Hippocampal formation (tissue), 2 donors: ENCODE measurements around the gene TNNI3.
"Not testable (repeated sequence)": the region's sequence is repeated elsewhere in the genome, so short reads cannot be mapped to it uniquely, and the experiment has no call there.

Experiments
- DNase-seq, 2 donors: peaks; one replicate each; lab custom pipeline; 2025; lab: John Stamatoyannopoulos, UW

Gene TNNI3

DNA sequence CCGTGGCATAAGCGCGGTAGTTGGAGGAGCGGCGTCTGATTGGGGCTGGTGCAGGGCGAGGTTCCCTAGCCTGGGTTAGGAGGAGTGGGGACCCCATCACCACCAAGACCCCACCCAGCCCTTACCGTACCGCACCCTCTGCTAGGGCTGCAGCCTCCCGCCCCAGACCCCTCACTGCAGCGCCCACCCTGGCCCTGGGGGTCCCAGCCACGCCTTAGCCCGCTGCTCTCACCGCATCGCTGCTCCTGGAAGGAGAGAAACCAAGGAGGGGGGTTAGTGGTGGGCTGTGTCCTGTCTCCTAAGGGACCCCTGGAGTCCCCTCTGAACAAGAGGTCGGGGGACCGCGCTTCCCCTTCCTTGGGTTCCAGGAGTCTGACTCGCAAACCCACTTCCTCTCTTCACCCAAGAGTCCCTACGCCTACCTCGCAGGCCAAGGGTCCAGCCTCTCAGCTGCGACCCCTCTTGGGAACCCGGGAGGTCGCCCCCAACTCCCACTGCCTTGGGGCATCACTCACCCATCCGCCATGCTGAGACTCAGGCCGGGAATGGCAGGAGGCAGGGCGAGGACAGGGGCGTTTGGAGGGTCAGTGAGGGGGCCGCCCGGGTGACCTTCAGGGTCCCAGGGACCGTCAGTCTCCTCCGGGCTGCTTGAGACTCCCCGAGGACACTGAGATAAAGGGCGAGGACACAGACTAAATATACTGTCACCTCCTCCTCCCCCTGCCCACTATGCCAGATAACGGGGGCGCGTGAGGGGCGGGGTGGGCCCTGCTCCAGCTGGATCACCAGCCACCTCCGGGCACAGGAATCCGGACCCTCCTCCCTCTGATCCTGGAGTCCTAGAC lies at the start of gene TNNI3:
TNNI3 (minus strand) TSS at position 669 of the 845 bp plus-strand sequence; CDS start at position 526, 143 bp downstream.
- DNase-seq, result no peak

DNA sequence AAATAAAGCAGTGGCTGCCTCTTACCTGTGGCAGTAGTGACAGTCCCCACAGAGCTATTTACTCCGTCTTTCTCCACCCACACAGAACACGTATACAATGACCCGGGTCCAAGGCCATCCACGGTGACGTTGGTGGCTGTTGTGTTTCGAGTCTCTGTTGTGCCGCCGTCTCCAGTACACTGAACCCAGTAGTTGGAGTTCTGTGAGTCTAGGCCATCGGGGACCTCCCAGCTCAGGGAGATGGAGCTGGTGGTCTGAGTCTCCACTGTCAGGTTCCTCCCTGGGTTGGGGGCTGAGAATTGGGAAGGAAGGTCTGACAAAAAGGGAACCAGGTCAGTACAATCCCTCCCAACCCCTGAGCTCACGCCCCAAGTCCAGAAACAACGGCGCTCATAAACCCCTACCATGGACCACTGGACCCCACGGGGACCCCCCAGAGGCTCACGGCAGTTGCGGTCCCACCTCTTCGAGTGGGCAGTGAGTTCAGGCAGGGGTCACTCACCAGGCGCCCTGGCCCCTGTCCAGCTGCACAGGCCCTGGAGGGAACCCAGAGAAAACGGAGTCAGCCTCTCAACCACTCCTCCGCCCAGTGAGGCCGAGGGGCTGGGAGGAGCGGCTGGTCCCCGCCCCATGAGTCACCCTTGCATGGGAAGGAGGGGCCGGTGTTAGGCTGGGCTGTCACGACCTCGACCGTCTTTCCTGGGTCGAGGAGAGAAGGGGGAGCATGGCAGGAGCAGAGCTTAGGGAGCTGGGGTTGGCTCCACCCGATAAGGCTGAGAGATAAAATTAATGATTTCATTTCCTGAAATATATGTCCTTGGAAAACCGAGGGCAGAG lies 49.4 kb upstream of the TNNI3 start:
- DNase-seq, result peak in 1 of 2 donors; percentile 33

GRCh38 chr19:55202199-55202598 lies 44.7 kb upstream of the TNNI3 start:
- not testable (repeated sequence) for DNase-seq

GRCh38 chr19:55199620-55200204 lies 42.2 kb upstream of the TNNI3 start:
- DNase-seq, result no peak

GRCh38 chr19:55198651-55199050 lies 41.1 kb upstream of the TNNI3 start:
- no peak for DNase-seq

DNA sequence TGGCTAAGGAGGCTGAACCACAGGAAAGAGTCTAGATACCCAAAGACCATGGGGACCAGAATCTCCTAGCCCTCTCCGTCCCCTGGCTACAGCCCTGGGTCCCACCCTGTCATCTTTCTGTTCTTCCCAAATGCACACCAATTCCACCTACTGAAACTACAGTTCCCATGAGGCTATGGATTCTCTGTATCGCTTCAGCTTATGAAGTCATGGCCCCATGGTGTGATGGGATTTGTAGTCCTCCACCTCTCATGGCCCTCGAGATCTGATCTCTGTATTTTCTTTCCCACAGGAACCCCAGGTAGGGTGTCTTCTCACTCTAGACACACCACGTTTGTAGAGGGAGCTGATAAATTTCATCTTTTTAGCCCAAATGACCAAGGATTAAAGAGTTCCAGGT lies 40.0 kb upstream of the TNNI3 start:
- no peak for DNase-seq

- DNase-seq, result no peak
Observed at GRCh38 chr19:55196803-55197202, 39.3 kb upstream of the TNNI3 start.

GRCh38 chr19:55193481-55193880 lies 35.9 kb upstream of the TNNI3 start:
- peak in 1 of 2 donors; percentile 28 for DNase-seq

DNA sequence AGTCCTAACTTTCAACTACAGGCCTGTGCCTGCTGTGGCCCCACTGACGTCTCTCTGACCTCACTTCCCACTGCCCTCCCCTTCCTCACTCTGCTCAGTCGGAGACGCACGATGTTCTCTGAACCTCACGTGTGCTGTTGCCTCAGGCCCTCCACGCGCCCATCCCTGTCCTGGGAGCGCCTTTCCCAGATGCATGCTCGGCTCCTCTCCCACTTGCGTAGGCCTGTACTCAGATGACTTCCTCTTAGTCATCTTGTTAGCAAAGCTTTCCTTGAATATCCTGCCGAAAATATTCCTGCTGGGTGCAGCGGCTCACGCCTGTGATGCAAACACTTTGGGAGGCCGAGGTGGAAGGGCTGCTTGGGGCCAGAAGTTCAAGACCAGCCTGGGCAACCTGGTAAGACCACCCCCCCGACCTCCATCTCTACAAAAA lies 31.9 kb upstream of the TNNI3 start:
- DNase-seq, result peak in 1 of 2 donors; percentile 19

- no peak for DNase-seq
Observed at GRCh38 chr19:55188625-55189024, 31.1 kb upstream of the TNNI3 start.

DNA sequence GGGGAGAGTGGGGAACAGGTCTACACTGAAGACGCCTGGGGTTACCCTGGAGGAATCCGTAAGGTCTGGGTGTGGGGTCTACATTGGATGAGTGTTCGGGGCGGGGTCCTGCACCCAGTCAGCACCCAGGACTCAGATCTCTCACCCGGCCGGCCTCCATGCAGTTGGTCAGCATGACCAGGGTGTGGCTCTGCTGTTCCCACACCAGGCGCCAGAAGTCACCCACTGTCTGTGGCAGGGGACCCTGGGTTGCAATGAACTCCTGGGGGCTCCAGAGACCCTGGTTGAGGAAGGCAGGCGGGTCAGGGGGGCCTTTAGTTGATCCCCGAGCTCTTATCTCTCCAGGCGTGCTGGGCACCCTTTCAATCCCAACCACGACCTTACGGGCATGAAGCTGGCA lies 28.5 kb upstream of the TNNI3 start:
- no peak for DNase-seq

DNA sequence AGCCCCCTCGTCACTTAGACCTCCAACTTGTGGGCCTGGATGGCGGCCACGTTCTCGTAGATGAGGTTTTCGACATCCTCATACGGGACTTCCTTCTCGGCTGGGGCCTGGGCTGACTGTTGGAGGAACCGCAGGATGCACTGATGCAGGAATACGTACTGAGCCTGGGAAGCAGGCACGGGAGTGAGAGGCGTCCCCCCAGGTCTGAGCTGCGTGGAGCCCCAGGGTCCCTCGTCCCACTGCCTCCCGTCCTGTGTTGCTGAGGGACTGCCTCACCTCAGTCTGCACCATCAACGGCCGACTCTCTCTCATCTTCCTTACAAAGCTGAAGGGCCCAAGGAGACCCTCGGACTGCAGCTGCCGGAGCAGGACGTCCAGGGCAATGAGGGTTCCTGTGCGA lies 24.2 kb upstream of the TNNI3 start:
- DNase-seq, result no peak

DNA sequence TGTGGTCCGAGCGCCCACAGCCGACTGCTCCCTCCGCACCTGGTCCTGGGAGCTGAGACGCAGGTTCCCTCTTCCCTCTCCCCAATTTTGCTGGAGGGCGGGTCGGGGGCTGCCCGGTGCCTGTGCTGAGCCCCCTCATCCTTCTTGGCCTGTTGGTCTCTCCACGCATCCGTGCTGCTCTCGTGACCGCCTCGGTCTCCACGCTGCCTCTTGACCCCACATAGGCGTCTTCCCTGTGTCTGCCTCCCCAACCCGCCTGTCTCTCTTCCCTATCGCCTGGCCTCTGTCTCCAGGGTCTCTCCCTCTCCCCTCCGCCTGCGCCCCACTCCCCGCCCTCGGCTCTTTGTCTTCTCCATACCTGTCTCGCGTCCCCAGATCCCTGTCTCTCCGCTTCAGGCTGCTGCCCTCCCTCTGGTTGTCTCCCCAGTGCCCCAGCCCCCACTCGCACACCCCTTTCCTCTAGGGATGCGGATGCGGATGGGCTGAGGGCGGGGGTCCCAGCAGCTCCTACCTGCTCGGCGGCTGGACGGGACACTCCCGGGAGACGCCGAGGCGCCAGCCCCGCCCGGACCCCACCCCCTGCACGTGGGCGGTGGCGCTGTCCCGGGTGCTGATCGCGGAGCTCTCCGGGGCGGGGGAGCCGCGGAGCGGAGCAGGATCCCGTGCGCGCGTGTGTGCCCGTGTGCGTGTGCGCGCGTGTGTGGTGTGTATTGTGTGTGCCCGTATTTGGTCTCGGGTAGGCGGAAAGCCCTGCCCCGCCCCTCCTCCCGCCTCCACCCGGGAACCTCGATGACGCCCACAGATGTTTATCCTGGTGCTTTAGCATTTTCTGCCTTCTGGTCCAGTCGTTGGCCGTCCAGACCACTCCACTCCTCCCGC lies 22.3 kb upstream of the TNNI3 start, which contains the start of gene SYT5:
SYT5 (minus strand) TSS at position 684 of the 879 bp plus-strand sequence. CDS start 1,248 bp downstream, outside the sequence.
- DNase-seq, result no peak

DNA sequence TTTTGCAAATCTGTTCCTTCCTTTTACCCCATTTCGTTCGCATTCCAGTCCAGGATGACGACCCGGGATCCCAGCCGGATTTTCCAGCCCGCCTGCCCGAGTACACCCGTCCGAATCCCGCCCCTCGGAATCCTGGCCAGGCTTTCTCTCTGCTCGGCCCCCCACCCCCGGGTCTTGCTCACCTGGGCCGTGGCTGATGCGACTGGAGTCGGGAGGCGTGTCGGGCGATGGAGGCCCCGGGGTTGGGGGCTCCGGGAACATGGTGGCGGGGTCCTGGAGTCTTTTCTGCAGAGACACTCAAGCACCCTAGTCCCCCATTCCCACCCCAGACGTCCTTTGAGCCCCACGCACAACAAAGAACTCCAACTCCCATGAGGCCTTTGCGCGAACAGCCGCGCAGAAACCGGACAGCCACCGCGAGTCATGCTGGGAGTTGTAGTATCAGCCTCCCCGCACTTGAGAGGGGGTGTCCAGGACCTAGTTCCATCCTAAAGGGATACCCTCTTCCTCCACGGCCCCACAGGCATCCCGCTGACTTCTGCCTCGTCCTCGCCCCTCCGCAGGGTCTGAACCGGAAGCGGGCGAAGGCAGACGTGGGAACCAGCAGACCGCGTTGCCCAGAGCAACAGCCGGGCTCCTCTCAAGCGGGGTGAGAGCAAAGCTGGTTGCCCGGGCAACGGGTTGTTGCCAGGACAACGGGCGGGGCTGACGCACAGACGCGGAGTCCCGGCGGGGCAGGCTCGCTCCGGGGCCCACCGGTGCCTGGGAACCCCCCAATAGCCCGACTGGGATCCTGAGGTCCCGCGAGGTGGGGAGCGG lies 21.5 kb upstream of the TNNI3 start:
- peak; percentile 81 to 83 for DNase-seq

DNA sequence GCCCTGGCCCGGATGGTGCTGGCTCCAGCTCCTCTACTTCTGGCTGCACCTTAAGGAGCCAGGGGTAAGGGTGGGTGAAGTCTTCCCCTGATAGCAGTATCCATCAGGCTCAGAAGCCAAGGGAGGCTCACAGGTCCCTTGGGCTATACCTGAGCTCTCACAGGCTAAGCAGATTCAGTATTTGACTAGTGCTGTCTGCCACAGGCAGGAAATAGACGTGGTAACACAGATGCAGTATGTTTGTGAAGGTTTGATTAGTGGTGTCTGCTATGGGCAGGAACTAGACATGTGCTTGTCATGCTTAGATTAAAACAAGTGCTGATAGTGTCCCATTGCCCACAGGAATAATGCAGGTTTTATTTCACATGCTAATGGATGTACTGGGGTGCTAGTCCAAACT lies 18.5 kb upstream of the TNNI3 start:
- no peak for DNase-seq

DNA sequence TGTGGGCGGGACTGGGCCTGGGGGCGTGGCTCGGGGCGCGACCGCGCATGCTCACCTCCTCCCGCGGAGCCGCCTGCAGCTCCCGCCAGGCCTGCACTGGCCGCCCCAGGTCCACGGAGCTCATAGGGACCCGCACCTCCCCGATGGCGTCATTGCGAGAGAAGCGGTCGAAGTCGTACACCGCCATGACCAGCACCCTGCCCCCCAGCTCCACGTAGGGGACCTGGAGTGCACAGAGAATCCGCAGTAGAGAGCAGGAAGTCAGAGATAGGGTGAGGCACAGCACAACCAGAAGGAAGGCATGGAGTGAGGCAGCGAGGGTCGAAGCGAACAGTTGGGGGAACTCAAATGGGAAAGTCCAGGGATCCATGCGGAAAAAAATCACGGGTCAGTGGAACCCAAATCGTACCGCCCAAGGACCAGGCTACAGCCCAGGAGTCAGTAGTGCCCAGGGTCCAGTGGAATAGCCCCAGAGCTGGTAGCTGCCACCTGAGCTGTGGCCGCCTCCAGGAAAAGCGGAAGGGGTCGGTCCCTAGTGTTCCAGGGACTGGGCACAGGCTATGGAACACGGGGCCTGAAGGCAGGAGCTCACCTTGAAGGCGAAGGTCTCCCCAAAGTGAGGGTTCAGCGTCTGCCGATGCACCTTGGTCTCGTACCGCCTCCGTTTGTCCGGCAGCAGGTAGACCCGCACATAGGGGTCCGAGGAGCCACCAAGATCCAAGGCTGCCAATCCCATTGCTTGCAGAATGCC lies 17.8 kb upstream of the TNNI3 start:
- no peak for DNase-seq

DNA sequence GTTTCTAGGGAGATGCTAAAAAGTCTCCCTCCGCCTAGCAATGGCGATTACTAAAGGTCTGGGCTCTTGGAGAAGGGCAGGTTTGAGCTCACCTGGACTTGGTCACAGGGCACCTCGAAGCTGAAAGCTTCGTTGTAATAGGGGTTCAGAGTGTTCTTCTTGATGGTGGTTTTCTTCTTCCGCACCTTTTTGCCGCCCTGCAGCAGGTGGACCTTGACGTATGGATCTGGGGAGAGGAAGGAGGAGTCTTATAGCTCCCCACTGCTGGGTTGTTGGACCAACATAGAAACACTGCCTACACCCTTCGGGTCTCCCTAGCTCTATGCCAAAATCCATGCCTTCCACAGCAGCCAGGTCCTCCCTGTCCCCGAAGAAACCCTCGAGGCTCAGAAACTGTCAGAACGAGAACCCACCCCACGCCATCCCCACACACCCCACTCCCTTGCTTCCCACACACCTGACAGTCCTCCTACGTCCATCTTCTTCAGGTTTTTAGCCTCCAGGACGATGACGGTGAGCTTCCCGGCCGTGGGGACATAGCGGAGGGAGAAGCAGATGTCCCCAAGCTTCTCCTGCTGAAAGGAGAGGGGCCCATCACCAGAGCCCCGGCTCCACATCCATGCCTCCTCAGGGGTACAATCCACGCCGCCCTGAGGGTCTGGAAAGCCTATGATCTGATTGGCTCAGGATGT lies 17.0 kb upstream of the TNNI3 start:
- DNase-seq, result no peak

DNA sequence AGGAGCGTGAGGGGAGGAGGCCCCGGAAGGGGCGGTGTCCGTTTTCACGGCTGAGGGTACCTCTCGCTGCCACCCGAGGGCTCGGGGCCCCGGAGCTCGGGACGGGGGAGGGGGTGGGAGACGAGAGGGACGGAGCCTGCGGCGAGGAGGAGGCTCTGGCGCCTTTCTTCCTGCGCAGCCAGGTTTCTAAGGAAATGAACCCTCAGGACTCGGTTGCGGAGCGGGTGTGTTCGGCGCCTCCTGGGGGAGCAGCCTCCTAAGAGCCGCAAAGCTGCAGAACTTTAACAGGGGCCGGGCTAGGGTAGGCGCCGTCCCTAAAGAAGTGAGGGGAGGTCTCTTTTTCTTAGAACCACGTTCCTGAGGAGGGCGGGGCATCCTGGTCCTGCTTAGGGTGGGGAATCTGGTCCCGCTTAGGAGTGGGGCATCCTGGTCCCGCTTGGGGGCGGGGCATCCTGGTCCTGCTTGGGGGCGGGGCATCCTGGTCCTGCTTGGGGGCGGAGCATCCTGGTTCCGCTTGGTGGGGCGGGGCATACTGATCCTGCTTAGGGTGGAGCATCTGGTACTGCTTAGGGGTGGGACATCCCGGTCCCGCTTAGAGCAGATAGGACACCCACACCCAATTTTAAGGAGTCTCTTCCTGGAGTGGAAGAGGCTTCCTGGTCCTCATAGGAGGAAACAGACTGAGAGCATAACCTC lies 16.3 kb upstream of the TNNI3 start:
- DNase-seq, result no peak
